HG02938 (cell line): Measurements from ENCODE around the gene ADD3.

ENCODE experiments used
- ATAC-seq: cut with Tn5 transposase; IDR thresholded peaks from one replicate; pipeline ENCODE4 v1.9.1; 2021; ENCODE audit warnings: mild to moderate bottlenecking, moderate library complexity; ENCODE audit not compliant: unreplicated experiment

ADD3 gene

GRCh38 chr10:110144507-110144906 is 136.7 kb downstream of the ADD3 start:
- ATAC-seq = no peak

- no peak for ATAC-seq
These were observed 140.2 kb downstream of the ADD3 start for GRCh38 chr10:110147961-110148360.

- ATAC-seq = no peak
These were observed 141.5 kb downstream of the ADD3 start for GRCh38 chr10:110149259-110149658.

- no peak for ATAC-seq
These were observed 142.3 kb downstream of the ADD3 start for GRCh38 chr10:110150046-110150445.

GRCh38 chr10:110150981-110151380 is 143.2 kb downstream of the ADD3 start:
- no peak for ATAC-seq

GRCh38 chr10:110151467-110151866 is 143.7 kb downstream of the ADD3 start:
- ATAC-seq = no peak

- ATAC-seq = no peak
These were observed 144.2 kb downstream of the ADD3 start for GRCh38 chr10:110151971-110152370.

GRCh38 chr10:110153396-110153795 is 145.6 kb downstream of the ADD3 start:
- no peak for ATAC-seq

GRCh38 chr10:110156046-110156445 is 148.3 kb downstream of the ADD3 start:
- no peak for ATAC-seq

GRCh38 chr10:110158051-110159005 is 150.5 kb downstream of the ADD3 start:
- no peak for ATAC-seq

GRCh38 chr10:110160081-110160480 is 152.3 kb downstream of the ADD3 start:
- no peak for ATAC-seq

GRCh38 chr10:110160522-110160921 is 152.7 kb downstream of the ADD3 start:
- no peak for ATAC-seq

- ATAC-seq = no peak
These were observed 155.0 kb downstream of the ADD3 start for GRCh38 chr10:110162741-110163145.

- no peak for ATAC-seq
These were observed 155.5 kb downstream of the ADD3 start for GRCh38 chr10:110163192-110163773.

- no peak for ATAC-seq
These were observed 156.1 kb downstream of the ADD3 start for GRCh38 chr10:110163841-110164240.

- ATAC-seq = no peak
These were observed 157.5 kb downstream of the ADD3 start for GRCh38 chr10:110165239-110165638.

- ATAC-seq = no peak
These were observed 159.4 kb downstream of the ADD3 start for GRCh38 chr10:110167149-110167548.

- ATAC-seq = no peak
These were observed 161.1 kb downstream of the ADD3 start for GRCh38 chr10:110168601-110169481.

GRCh38 chr10:110169586-110169985 is 161.8 kb downstream of the ADD3 start:
- no peak for ATAC-seq

GRCh38 chr10:110170142-110170971 is 162.6 kb downstream of the ADD3 start:
- no peak for ATAC-seq
